Measurements from ENCODE around the gene KIF21B. TPM values are rescaled to one million over a fixed set of nuclear protein-coding genes. Genes with fewer than 3 reads are reported as not detected.

Gene KIF21B
- total RNA-seq, 2 experiments from 2014 or later, result 93.5 to 94.0 TPM

- DNase-seq, result no peak
- Mint-ChIP-seq H3K4me1 (ENCODE audit: low read depth) (no peaks in the 10 kb centered on the region), H3K27me3 (no peaks in the 10 kb centered on the region), H3K27ac (no peak overlapping the region), H3K9me3 (no peaks in the 10 kb centered on the region), H3K4me3 (no peak overlapping the region), H3K36me3 (ENCODE audit: low read depth) (no peaks in the 10 kb centered on the region)
- intact Hi-C loops (cut with micrococcal nuclease), result no loop called here
- no peak for ATAC-seq
- ChIA-PET POLR2A (no interaction called here), CTCF (interaction anchor here (0.8 to 1.3 kb wide), 2 partner anchors 12 to 89 kb away, joined by 3 to 5 read pairs; no protein-coding TSS in a partner anchor)
- TF ChIP-seq CTCF (IDR thresholded peaks at IDR 0.05), result no peak
Observed at GRCh38 chr1:201068976-201069375, 45.5 kb upstream of the KIF21B start.

- Mint-ChIP-seq H3K36me3 (ENCODE audit: low read depth) (no peaks in the 10 kb centered on the region), H3K9me3 (no peaks in the 10 kb centered on the region), H3K4me3 (no peak overlapping the region), H3K27ac (no peak overlapping the region), H3K27me3 (no peaks in the 10 kb centered on the region), H3K4me1 (ENCODE audit: low read depth) (no peaks in the 10 kb centered on the region)
- no peak for TF ChIP-seq CTCF (IDR thresholded peaks at IDR 0.05)
- ATAC-seq (no peak), DNase-seq (no peak)
- POLR2A ChIA-PET, result no interaction called here
- intact Hi-C loops (cut with micrococcal nuclease), result no loop called here
- CTCF ChIA-PET, result interaction anchor here (1.5 kb wide), 1 partner anchor 52 kb away, joined by 5 read pairs; no protein-coding TSS in a partner anchor
Observed at GRCh38 chr1:201066986-201067385, 43.5 kb upstream of the KIF21B start.

GRCh38 chr1:201065686-201066085, 42.2 kb upstream of the KIF21B start:
- ATAC-seq, result no peak
- ChIA-PET CTCF (interaction anchor here (0.9 to 1.5 kb wide), 5 partner anchors 12 to 93 kb away, joined by 3 to 7 read pairs (median 4); no protein-coding TSS in a partner anchor), POLR2A (no interaction called here)
- Mint-ChIP-seq H3K27ac (no peak overlapping the region), H3K4me3 (no peak overlapping the region), H3K4me1 (ENCODE audit: low read depth) (no peaks in the 10 kb centered on the region), H3K36me3 (ENCODE audit: low read depth) (no peaks in the 10 kb centered on the region), H3K9me3 (no peaks in the 10 kb centered on the region), H3K27me3 (no peaks in the 10 kb centered on the region)
- intact Hi-C loops (cut with micrococcal nuclease), result no loop called here
- DNase-seq, result no peak
- no peak for TF ChIP-seq CTCF (IDR thresholded peaks at IDR 0.05)

- Mint-ChIP-seq H3K27me3 (no peaks in the 10 kb centered on the region), H3K4me1 (ENCODE audit: low read depth) (no peaks in the 10 kb centered on the region), H3K4me3 (no peak overlapping the region), H3K27ac (no peak overlapping the region), H3K36me3 (ENCODE audit: low read depth) (no peaks in the 10 kb centered on the region), H3K9me3 (no peaks in the 10 kb centered on the region)
- ChIA-PET POLR2A (no interaction called here), CTCF (interaction anchor here (0.9 to 1.5 kb wide), 5 partner anchors 11 to 92 kb away, joined by 3 to 7 read pairs (median 4); no protein-coding TSS in a partner anchor)
- intact Hi-C loops (cut with micrococcal nuclease), result no loop called here
- DNase-seq (no peak), ATAC-seq (no peak)
- TF ChIP-seq CTCF (IDR thresholded peaks at IDR 0.05), result no peak
Observed at GRCh38 chr1:201064806-201065205, 41.3 kb upstream of the KIF21B start.

- intact Hi-C loops (cut with micrococcal nuclease), result no loop called here
- Mint-ChIP-seq H3K27ac (no peak overlapping the region), H3K36me3 (ENCODE audit: low read depth) (no peaks in the 10 kb centered on the region), H3K9me3 (no peaks in the 10 kb centered on the region), H3K4me1 (ENCODE audit: low read depth) (no peaks in the 10 kb centered on the region), H3K27me3 (no peaks in the 10 kb centered on the region), H3K4me3 (no peak overlapping the region)
- no peak for ATAC-seq
- no peak for DNase-seq
- no peak for TF ChIP-seq CTCF (IDR thresholded peaks at IDR 0.05)
- ChIA-PET POLR2A (no interaction called here), CTCF (no interaction called here)
Observed at GRCh38 chr1:201063145-201063544, 39.6 kb upstream of the KIF21B start.
